GM21717 (cell line): ENCODE results near the gene GOT1.

Source experiments
- ATAC-seq: cut with Tn5 transposase; IDR thresholded peaks from one replicate; pipeline ENCODE4 v1.9.1; 2021; ENCODE audit warnings: mild to moderate bottlenecking, moderate library complexity; ENCODE audit not compliant: unreplicated experiment

The GOT1 gene

DNA sequence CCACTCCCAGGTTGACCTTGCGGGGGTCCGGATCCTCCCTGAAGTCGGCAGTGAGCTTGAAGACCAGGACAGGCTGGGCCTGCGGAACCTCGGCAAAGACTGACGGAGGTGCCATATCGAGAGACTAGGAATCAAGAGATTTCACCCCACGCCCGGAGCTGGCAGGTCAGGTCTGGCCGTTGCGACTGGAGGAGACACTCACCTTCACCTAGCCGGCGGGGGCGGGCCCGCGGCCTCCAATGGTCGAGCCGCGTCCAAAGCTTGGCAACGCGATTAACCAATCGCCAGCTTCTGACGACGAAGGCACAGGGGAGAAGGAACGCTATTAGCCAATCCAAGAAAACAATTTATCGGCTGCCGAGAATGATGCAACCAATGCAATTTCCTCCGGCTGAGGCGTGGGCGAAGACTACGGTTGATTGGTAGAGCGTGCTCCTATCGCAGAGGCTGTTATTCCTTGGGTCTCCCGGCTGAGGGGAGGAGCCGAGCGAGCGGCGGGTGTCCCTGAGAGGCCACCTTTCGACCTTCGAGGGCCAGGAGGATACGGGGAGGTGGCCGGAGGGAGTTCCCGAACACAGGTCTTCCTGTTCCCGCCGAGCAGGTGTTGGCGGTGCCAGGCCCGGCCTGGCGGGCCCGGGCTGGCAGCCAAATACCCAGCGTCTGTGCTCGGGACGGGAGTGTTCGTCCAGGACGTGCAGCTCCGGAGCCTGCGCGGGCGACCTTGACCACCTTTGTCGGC, at the start of gene GOT1:
TSS of gene GOT1 (minus strand) at position 174 of the 739 bp plus-strand sequence. CDS start at position 115, 59 bp downstream.
- peak; percentile 94 for ATAC-seq

DNA sequence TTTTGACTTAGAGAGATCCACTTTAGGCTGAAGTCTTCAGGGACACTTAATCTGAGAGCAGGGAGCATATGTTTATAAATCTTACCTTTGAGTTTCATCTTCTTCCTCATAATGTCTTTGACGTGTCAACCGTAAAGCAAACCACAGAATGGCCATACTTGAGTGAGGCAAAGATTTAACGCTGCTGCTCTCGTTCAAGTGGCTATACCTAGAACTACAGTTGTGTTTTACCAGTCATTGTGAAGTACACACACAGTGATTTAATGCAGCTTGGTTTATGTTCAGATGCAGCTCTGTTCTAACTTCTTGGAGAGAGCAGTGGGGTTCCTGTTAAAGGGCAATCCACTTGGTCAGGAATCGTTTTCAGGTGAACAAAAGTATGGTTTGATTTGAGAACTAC, 39.9 kb upstream of the GOT1 start:
- no peak for ATAC-seq

- ATAC-seq, result no peak
Observed at GRCh38 chr10:99467236-99467999, 37.0 kb upstream of the GOT1 start.

DNA sequence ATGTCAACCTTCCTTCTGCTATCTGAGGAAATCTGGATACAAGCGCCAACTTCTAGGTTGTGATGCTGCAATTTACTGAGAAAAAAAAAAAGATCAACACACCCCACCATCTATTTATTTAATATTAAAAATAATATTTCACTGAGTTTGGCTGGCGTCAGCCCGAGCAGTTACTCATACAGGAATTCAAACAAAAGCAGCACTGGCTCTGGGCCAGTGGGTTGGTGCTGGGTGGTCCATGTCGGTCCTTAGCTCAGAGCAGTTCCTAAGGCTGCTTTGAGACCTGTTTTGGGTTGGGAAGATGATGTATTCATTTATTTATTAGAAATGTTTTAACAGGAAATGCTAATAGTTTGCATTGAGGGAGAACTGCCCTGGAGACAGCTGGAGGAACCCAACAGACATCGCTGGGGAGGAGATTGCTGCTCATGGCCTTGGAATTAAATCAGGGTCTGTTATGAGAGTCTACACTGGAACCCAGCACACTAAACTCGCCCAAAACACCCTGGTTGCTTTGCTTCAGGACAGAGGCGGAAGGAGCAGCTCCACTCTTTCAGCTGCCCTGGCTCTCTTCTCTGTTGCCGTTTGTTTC, 36.3 kb upstream of the GOT1 start:
- no peak for ATAC-seq

DNA sequence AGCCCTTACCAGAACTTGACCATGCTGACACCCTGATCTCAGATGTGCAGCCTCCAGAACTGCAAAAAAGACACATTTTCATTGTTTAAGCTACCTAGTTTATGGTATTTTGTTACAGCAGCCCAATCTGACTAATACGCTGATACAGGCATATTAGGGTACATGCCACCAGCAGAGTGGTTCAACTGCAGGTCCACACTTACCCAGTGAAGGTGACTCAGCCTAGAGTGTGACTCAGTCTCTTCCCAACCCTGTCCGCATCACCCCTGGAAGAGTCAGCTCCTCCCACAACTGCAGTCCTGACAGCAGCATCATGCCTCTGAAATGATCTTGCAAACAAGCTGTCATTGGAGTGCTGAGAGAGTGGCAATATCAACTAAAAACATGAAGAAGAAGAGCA, 30.8 kb upstream of the GOT1 start:
- ATAC-seq, result no peak

GRCh38 chr10:99460070-99460469, 29.6 kb upstream of the GOT1 start:
- no peak for ATAC-seq

DNA sequence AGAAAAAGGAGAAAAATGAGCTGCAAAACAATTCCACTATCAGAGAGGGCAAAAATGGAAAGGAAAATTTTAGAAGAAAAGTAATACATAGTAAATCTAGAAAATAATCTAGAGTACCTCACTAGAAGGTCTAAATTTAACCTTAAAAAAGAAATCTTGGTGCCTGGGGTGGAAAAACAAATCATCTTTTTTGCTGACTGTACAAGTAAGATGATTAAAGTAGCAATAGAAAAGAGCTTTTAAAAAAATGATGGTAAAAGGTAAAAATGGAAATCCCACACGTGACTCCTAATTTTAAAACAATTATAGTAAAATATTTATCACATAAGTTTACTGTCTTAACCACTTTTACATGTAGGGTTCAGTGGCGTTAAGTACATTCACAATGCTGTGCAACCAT, 28.8 kb upstream of the GOT1 start:
- no peak for ATAC-seq

- ATAC-seq, result no peak
Observed at GRCh38 chr10:99457813-99458212, 27.4 kb upstream of the GOT1 start.

DNA sequence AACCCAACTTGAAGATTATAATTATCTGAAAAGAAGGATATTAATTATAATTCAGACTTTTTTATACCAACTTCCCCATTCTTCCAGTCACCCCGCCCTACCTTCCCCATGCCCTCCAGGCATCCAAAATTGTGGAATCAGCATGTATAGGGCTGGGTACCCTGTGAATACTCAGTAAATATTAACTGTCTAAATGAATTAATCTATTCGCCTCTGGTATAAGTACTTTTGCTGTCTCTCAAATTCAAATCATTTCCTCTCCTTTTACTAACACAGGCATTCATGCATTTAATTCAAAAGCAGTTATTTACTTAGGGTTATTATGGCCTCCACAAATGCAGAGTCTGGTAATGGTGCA, 26.5 kb upstream of the GOT1 start:
- no peak for ATAC-seq

DNA sequence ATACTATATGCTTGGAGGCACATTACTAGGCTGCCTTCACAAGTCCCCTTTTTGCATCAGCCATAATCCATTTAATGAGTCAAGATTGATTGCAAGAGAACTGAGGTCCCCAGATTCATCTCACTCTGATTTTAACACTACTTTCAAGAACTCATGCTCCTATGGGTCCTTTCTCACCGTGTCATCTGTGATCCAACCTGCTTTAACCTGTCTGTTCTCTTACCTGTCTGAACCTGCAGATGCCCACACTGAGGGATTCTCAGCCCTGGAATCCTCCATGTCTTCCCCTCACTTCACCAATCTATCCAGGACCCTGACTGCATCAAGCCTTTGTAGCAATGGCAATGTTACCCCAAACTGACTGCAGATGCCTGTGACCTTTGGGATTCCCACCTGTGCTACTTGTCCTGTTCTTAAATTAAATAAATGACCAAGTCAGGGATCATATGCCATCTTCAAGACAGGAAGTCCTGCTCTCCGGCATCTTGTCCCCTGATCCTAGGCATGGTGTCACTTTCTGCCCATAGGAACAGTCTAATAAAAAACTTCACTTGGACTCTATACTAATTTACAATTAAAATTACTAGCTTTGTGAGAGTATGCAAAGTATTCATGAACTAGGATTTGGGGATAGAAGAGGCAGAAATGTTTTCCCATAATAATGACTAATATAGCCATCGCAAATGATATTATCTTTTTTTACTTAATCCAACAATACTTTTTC, 25.9 kb upstream of the GOT1 start:
- ATAC-seq, result no peak

DNA sequence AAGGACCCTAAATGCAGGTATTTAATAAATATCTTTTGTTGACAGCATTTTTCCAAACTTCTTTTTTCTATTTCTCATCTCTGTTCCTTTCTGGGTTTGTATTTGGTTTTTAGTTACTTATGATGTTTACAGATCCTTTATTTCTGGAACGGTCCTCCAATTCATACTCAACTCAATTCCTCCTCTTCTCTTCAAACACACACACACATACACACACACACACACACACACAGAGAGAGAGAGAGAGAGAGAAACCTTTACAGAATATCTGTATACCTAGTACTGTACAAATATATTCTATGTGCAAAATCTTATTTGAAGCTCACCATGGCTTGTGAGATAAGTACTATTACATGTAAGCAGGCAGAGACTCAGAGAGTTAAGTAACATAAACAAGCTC, 21.6 kb upstream of the GOT1 start:
- no peak for ATAC-seq

DNA sequence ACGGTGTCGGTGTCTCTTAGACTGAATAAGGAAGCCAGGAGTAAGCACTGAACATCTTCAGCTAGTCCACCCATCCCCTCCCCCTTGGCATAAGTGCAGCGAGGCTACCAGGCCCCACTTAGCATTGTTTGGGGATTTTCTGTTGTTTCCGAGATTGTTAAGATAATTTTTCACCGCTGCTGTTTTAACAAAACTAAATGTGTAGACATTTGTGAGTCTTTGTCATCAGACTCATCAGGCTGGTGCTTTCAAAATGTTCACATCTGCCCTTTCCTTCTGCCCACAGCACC, 21.0 kb upstream of the GOT1 start:
- ATAC-seq, result no peak

DNA sequence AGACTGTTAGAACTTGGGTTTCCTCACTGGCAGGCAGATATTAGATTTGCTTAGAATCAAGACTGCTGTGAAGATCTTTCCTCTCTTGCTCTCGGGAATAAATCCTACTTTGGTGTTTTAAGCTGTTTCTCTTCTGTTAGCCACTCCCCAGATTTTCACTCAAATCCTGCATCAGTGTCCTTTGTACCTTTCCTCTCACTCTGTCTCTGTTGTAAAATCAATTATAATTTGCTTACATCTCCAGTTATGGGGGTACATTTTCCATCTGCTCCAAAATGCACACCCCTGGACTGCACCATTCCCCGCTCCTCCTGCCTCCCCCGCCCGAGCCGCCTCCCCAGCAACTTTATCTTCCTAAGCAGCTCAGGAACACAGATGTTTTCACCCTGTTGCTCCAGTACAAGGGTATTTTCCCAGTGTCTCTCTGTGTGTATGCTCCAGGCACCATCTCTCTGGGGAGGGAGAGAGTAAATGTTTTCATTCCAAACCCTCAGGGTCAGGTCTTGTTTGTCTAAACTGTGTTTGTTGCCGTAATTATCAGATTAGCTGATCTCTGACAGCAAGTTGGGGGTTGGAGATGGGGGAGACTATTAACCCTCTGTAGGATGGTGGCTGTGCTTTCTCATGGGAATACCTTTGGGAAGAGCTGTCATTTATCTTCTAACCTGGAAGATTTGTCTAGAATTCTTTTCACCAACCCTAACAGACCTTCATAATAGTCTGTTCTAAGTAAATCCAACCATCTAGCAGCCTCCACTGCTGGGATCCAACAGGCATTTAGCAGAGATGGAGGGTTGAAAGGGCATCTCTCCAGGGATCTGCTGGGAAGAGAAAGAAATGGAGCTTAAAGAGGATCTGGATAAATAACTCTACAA, 20.4 kb upstream of the GOT1 start:
- no peak for ATAC-seq

DNA sequence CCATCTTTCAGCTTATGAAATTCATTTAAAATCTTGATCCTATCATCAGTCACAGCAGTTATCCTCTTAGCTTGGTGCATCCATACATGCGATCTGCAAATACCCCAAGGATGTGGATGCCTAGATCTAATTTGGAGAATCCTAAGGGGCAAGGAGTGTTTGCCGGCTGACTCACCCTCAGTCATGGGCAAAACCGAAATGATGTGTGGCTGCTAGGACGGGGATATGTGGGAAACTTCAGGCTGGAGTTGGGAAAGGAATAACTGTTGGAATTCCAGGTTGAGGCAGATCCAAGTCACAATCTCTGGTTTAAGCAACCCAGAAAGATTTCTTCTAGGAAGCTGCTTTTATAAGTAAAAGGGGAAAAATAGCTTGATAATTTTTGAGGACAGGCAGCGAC, 19.7 kb upstream of the GOT1 start:
- no peak for ATAC-seq

DNA sequence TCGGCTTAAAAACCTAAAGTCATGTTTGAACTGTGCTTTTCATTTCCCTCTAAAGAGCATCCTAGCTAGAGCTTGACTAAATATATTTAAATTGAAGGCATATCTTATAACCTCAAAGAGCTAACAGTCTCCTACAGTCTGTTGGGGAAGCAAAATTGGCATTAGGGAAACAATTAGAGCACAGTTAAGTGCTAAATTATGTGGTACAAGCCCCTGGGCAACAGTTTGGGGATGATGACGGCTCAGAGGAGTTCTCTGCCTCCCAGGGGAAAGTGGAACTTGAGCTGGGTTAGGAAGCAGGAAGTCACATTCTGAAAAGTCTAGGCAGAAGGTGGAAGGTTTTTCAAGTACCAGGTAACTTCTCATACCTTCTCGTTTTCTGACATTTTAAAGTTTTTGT, 18.6 kb upstream of the GOT1 start:
- ATAC-seq, result no peak

GRCh38 chr10:99444383-99445045, 14.1 kb upstream of the GOT1 start:
- ATAC-seq, result no peak

GRCh38 chr10:99443500-99443899, 13.1 kb upstream of the GOT1 start:
- ATAC-seq, result no peak

- no peak for ATAC-seq
Observed at GRCh38 chr10:99442394-99442793, 12.0 kb upstream of the GOT1 start.

DNA sequence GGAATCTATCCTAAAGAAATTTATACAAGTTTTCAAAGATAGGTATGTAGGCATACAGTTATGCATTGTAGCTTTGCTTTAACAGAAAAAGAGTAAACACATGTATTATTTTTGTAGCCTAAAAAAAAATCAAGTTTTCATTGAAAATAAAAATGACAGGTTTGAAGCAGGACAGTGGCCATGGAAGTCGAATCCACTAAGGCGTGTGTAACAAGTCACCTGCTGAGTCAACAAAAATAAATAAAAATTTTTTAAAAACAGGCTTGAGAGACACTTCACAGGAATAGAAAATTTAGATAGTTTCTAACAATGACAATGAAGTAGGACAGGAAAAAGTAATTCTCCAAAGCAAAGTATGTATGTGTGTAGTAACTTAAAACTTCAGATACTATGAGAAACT, 8.5 kb upstream of the GOT1 start:
- ATAC-seq, result no peak

DNA sequence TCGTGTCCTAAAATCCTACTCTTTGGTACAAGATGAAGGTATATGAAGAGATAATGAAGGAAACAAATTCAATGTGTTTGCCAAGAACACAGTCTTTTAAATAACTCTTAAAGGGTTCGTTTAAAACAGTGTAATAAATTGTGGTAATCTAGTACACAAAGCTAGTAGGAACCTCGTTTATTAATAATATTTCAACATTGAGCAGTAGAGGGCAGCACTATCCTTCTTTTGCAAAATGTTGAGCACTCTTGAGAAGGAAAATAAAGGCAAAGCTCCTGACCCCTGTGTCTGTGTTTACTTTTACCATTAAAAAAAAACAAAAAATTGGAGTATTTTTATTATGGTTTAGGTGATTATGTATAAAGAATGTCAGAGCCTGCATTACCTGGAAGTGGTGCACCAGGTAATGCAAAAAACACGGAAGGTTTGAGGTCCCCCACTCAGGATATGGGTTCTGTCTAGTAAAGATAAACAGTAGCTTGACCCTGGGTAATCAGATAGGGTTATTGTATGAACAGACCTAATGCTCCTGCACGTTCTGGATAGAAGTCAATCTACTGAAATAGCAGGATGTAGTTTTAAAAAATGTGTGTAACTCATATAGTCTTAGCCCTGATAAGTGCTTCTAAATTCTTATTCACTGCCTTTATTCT, 5.7 kb upstream of the GOT1 start:
- ATAC-seq, result peak; percentile 39
